ENCODE results near the gene FAM241B.

DNA sequence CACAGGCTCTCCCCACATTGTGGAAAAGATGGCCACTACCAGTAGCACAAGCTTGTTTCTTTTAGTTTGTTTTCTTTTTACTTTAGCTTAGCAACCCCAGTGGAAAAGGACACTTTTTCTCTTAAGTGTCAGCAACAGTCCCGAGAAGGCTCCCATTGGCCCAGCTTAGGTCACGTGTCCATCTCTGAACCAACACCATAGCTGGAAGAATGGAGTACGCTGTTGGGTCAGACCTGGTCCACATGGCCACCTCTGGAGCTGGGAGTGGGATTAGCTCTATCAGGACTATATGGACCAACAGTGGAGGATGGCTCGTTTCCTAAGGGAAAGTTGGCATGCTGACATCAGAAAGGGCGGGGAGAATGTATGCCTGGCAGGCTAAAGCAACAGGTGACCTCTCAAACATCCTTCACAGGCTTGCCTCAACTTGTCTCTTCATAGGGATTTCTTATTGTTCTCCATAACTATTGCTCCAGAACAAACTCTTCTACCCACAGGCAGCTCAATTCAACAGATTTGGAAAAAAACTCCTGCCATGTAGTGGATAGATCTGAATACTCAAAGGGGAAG lies 29.2 kb upstream of the FAM241B start:
- TF ChIP-seq GABPA (IDR thresholded peaks at IDR 0.05; ENCODE audit: low read depth) (no peak), CTCF (IDR thresholded peaks at IDR 0.05; ENCODE audit: insufficient read depth, low read length) (no peak), POLR2AphosphoS5 (IDR thresholded peaks at IDR 0.05; ENCODE audit: low read depth) (no peak)
- TF ChIP-seq, protein P1, sequence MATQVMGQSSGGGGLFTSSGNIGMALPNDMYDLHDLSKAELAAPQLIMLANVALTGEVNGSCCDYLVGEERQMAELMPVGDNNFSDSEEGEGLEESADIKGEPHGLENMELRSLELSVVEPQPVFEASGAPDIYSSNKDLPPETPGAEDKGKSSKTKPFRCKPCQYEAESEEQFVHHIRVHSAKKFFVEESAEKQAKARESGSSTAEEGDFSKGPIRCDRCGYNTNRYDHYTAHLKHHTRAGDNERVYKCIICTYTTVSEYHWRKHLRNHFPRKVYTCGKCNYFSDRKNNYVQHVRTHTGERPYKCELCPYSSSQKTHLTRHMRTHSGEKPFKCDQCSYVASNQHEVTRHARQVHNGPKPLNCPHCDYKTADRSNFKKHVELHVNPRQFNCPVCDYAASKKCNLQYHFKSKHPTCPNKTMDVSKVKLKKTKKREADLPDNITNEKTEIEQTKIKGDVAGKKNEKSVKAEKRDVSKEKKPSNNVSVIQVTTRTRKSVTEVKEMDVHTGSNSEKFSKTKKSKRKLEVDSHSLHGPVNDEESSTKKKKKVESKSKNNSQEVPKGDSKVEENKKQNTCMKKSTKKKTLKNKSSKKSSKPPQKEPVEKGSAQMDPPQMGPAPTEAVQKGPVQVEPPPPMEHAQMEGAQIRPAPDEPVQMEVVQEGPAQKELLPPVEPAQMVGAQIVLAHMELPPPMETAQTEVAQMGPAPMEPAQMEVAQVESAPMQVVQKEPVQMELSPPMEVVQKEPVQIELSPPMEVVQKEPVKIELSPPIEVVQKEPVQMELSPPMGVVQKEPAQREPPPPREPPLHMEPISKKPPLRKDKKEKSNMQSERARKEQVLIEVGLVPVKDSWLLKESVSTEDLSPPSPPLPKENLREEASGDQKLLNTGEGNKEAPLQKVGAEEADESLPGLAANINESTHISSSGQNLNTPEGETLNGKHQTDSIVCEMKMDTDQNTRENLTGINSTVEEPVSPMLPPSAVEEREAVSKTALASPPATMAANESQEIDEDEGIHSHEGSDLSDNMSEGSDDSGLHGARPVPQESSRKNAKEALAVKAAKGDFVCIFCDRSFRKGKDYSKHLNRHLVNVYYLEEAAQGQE (IDR thresholded peaks at IDR 0.05; ENCODE audit: insufficient replicate concordance, low read depth) = no peak
